Endothelial cell of umbilical vein (primary cell): ENCODE data around the gene AP3S2. TPM values are rescaled to one million over a fixed set of nuclear protein-coding genes. Genes with fewer than 3 reads are reported as not detected.

Experiments used
- BruUV-seq: library from RNA; stranded (reverse); fragments of 400-500 nt; replicated peaks from 2 replicates; lab custom pipeline; 2021; lab: Mats Ljungman, UMichigan
- CTCF ChIA-PET: fragments of 300-600, 350-600 bp; sonication (Branson Sonifier 250); formaldehyde crosslinking; loops from one replicate; lab custom pipeline; 2021; ENCODE audit warnings: antibody characterized with exemption, inconsistent platforms; lab: Charles Lee
- POLR2A ChIA-PET: fragments of 300-600, 350-600 bp; sonication (Branson Sonifier 250); formaldehyde crosslinking; loops from one replicate; lab custom pipeline; 2021; ENCODE audit warnings: antibody characterized with exemption, inconsistent platforms; lab: Charles Lee
- DNase-seq: peaks from one replicate; pipeline ENCODE4 v3.0.0-alpha.2; 2011; ENCODE audit warnings: low read depth, low spot score
- FAIRE-seq: peaks from 2 replicates; lab custom pipeline; 2011; peaks lifted over from hg19 to GRCh38; lab: Jason Lieb, UNC
- H2AFZ ChIP-seq: 2 replicates; pipeline ENCODE4 v1.6.0; 2012; ENCODE audit warnings: low read depth, low read length, control low read depth, inconsistent platforms
- H3K27ac ChIP-seq: 2 replicates; pipeline ENCODE4 v1.5.1; 2011; ENCODE audit warnings: low read depth, mild to moderate bottlenecking, control low read depth, low read length, moderate library complexity; ENCODE audit not compliant: insufficient read depth
- H3K27me3 ChIP-seq, 2 experiments: 2 replicates each; pipeline versions ENCODE4 v1.6.0 to v1.6.1; 2011; ENCODE audit warnings: low read length in 2 of 2, mixed read lengths in 1 of 2; ENCODE audit not compliant: control insufficient read depth in 2 of 2, insufficient read depth in 2 of 2
- H3K36me3 ChIP-seq, 2 experiments: 2 replicates in 1 of 2; 3 replicates in 1 of 2; pipeline ENCODE4 v1.5.1; 2011; ENCODE audit warnings: low read length in 2 of 2, mild to moderate bottlenecking in 1 of 2, moderate library complexity in 1 of 2; ENCODE audit not compliant: control insufficient read depth in 2 of 2, insufficient read depth in 2 of 2; ENCODE audit errors: extremely low read depth in 1 of 2
- H3K4me1 ChIP-seq: 3 replicates; pipeline ENCODE4 v1.5.1; 2011; ENCODE audit warnings: mild to moderate bottlenecking, low read length; ENCODE audit not compliant: control insufficient read depth, insufficient read depth; ENCODE audit errors: extremely low read depth
- H3K4me2 ChIP-seq: 2 replicates; pipeline ENCODE4 v1.6.1; 2011; ENCODE audit warnings: low read length, control low read depth, mixed read lengths; ENCODE audit not compliant: insufficient read depth
- H3K4me3 ChIP-seq, 3 experiments: fragments of 200-600 bp in 1 of 3; sonication (generic), shearing (Covaris generic) in 1 of 3; replicated peaks in 1 of 3; 2 replicates each; pipeline ENCODE4 v1.5.1; 2011 to 2016; ENCODE audit warnings: control low read depth in 3 of 3, low read length in 3 of 3, mild to moderate bottlenecking in 2 of 3, inconsistent platforms in 1 of 3, low read depth in 1 of 3, moderate library complexity in 1 of 3; ENCODE audit not compliant: insufficient read depth in 1 of 3
- H3K79me2 ChIP-seq: 2 replicates; pipeline ENCODE4 v1.6.0; 2012; ENCODE audit warnings: low read length, inconsistent platforms; ENCODE audit not compliant: control insufficient read depth, insufficient read depth
- H3K9ac ChIP-seq: replicated peaks from 2 replicates; pipeline ENCODE3; 2011; ENCODE audit warnings: low read length, control low read depth; ENCODE audit not compliant: insufficient read depth; ENCODE audit errors: extremely low read depth
- H3K9me1 ChIP-seq: replicated peaks from 3 replicates; pipeline ENCODE4 v1.6.0; 2011; ENCODE audit warnings: mild to moderate bottlenecking, low read length; ENCODE audit not compliant: control insufficient read depth, insufficient read depth; ENCODE audit errors: extremely low read depth
- H3K9me3 ChIP-seq: replicated peaks from 2 replicates; pipeline ENCODE4 v1.5.1; 2012; ENCODE audit warnings: low read length, inconsistent platforms; ENCODE audit not compliant: control insufficient read depth, insufficient read depth
- H4K20me1 ChIP-seq: replicated peaks from 2 replicates; pipeline ENCODE3; 2011; ENCODE audit warnings: mild to moderate bottlenecking, low read length; ENCODE audit not compliant: control insufficient read depth, insufficient read depth; ENCODE audit errors: extremely low read depth
- EZH2 ChIP-seq: IDR thresholded peaks from 2 replicates; pipeline ENCODE4 v1.6.1; 2012; ENCODE audit warnings: borderline replicate concordance, low read depth, mild to moderate bottlenecking, moderate library complexity, low read length, inconsistent platforms; ENCODE audit not compliant: severe bottlenecking
- FOS ChIP-seq: IDR thresholded peaks from 2 replicates; pipeline ENCODE4 v1.6.1; 2011; ENCODE audit warnings: mild to moderate bottlenecking, low read length, moderate library complexity, borderline replicate concordance; ENCODE audit not compliant: insufficient read depth
- GATA2 ChIP-seq: IDR thresholded peaks from 2 replicates; pipeline ENCODE4 v1.7.0; 2011; ENCODE audit warnings: low read depth, mild to moderate bottlenecking, moderate library complexity, mixed read lengths, low read length; ENCODE audit not compliant: insufficient read length, insufficient read depth
- JUN ChIP-seq: IDR thresholded peaks from 2 replicates; pipeline ENCODE4 v1.6.1; 2011; ENCODE audit warnings: borderline replicate concordance, low read depth; ENCODE audit not compliant: insufficient read length, insufficient read depth
- MAX ChIP-seq: IDR thresholded peaks from 2 replicates; pipeline ENCODE4 v1.6.1; 2011; ENCODE audit not compliant: insufficient read depth, insufficient read length
- MYC ChIP-seq: IDR thresholded peaks from one replicate; pipeline ENCODE4 v1.6.1; 2011; ENCODE audit warnings: mild to moderate bottlenecking, low read depth, low read length
- POLR2A ChIP-seq: IDR thresholded peaks from 2 replicates; pipeline ENCODE4 v1.6.1; 2012; ENCODE audit warnings: low read depth, mild to moderate bottlenecking, control low read depth, low read length
- POLR2AphosphoS5 ChIP-seq: IDR thresholded peaks from 2 replicates; pipeline ENCODE4 v1.6.1; 2012; ENCODE audit warnings: low read depth, mild to moderate bottlenecking, control low read depth, low read length, moderate library complexity; ENCODE audit not compliant: insufficient read depth
- dilution Hi-C: fragments of 300-500 bp; cut with MboI; formaldehyde crosslinking; loops from one replicate; pipeline ENCODE4 v1.15.0; 2019; ENCODE audit warnings: low sequenced_read_pairs; ENCODE audit not compliant: extremely low pct_ligation_motif_present
- intact Hi-C: fragments of 100-400 bp; cut with micrococcal nuclease; formaldehyde crosslinking; loops from one replicate; pipeline ENCODE4 v1.10.0; 2022
- polyA plus RNA-seq, 4 experiments: library from polyadenylated mRNA; depleted of rRNA in 3 of 4; stranded (reverse) in 3 of 4; unstranded in 1 of 4; fragments of >200 nt; gene quantifications; 2 replicates each; pipeline versions ENCODE4 v1.2.1 to v1.2.3, GENCODE V29; 2011 to 2012; ENCODE audit warnings: missing spikeins in 1 of 4
- total RNA-seq: library from RNA; stranded (reverse); gene quantifications from 2 replicates; pipeline ENCODE4 v1.2.3, GENCODE V29; 2021
- TF ChIP-seq, protein P1 (sequence below), 2 donors: IDR thresholded peaks; 1 replicate in 1 of 2; 2 replicates in 1 of 2; pipeline ENCODE4 v1.5.1; 2011; ENCODE audit warnings: low read length in 2 of 2, mild to moderate bottlenecking in 2 of 2, moderate library complexity in 2 of 2, control low read depth in 1 of 2, inconsistent platforms in 1 of 2, low read depth in 1 of 2; ENCODE audit not compliant: insufficient read depth in 1 of 2; ENCODE audit errors: extremely low read depth in 1 of 2

Gene AP3S2
- total and polyA plus RNA-seq, 2 donors (not counting 3 experiments of a cell fraction or from before 2014, with no cell fraction given): 14.6 to 31.1 TPM

DNA sequence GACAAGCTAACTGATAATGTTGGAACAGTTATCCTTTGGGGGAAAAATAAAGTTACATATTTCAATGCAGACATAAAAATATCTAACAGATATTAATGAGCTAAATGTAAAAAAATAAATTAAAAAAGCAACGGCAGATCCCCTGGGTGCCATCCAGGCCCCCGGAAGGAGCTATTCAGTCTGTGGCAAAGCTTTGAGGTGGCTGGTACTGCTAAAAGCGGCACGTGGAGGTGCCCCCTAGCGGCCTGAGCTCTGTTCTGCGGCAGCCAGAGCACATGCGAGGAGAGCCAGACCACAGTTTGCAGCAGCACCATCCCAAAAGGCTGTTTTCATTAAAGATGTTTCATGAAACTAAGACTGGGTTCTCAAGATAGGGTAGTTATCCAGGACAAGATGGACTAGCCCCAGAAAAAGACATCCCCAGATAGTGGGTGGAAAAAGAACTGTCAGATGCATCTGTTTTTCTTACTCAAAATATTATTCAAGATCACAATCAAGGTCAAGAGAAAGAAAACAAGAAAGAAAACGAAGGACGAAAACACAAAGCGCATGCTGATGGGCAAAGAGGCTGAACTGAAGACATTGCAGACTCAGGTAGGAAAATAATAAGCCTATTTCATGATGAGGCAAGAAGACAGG is 18.7 kb downstream of the AP3S2 start:
- dilution Hi-C loops: loop anchor here (25.0 kb wide), 1 partner anchor 113 kb away; the partner anchor contains the start of gene MESP1
- POLR2A ChIA-PET: interaction anchor here (1.0 to 1.3 kb wide), 3 partner anchors 61 to 114 kb away, joined by 4 to 8 read pairs (median 7); no protein-coding TSS in a partner anchor

More for the DNA sequence above, 18.7 kb downstream of the AP3S2 start:
- CTCF ChIA-PET: interaction anchor here (0.6 to 4.9 kb wide), 56 partner anchors 8 to 231 kb away, joined by 3 to 599 read pairs (median 7); partner anchors contain the start of genes ANPEP, AP3S2, ARPIN and MESP1
- Histone ChIP-seq H3K27ac (no peak overlapping the region), H3K9me1 (no peaks in the 10 kb centered on the region), H2AFZ (no peak overlapping the region), H3K36me3 (peaks cover 2 to 10% of the 10 kb centered on the region in 2 experiments), H3K79me2 (no peaks in the 10 kb centered on the region), H3K4me3 (no peak overlapping the region), H4K20me1 (no peaks in the 10 kb centered on the region), H3K4me2 (no peak overlapping the region), H3K4me1 (no peaks in the 10 kb centered on the region), H3K9me3 (no peaks in the 10 kb centered on the region), H3K9ac (peak overlapping the region; percentile 3), H3K27me3 (no peaks in the 10 kb centered on the region)
- intact Hi-C loops: loop anchor here (1.0 to 2.0 kb wide), 3 partner anchors 60 to 135 kb away; partner anchors contain the start of gene ANPEP
- TF ChIP-seq EZH2: no peak
- TF ChIP-seq MAX: peak; percentile 66
- TF ChIP-seq MYC: peak; percentile 52
- TF ChIP-seq POLR2A: no peak
- no peak for TF ChIP-seq GATA2
- TF ChIP-seq, protein P1, sequence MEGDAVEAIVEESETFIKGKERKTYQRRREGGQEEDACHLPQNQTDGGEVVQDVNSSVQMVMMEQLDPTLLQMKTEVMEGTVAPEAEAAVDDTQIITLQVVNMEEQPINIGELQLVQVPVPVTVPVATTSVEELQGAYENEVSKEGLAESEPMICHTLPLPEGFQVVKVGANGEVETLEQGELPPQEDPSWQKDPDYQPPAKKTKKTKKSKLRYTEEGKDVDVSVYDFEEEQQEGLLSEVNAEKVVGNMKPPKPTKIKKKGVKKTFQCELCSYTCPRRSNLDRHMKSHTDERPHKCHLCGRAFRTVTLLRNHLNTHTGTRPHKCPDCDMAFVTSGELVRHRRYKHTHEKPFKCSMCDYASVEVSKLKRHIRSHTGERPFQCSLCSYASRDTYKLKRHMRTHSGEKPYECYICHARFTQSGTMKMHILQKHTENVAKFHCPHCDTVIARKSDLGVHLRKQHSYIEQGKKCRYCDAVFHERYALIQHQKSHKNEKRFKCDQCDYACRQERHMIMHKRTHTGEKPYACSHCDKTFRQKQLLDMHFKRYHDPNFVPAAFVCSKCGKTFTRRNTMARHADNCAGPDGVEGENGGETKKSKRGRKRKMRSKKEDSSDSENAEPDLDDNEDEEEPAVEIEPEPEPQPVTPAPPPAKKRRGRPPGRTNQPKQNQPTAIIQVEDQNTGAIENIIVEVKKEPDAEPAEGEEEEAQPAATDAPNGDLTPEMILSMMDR (IDR thresholded peaks at IDR 0.05; ENCODE audit: extremely low read depth in 1 of 2, insufficient read depth in 1 of 2, low read depth in 1 of 2, low read length in 2 of 2): peak; percentile 96 to 98
- no peak for TF ChIP-seq JUN
- no peak for TF ChIP-seq FOS
- TF ChIP-seq POLR2AphosphoS5: no peak
- DNase-seq: peak; percentile 69
- peak; percentile 85 for FAIRE-seq
- BruUV-seq: no TSS peak
